CD4-positive, alpha-beta T cell (primary cell): ENCODE results near the gene CASZ1. TPM values are rescaled to one million over a fixed set of nuclear protein-coding genes. Genes with fewer than 3 reads are reported as not detected.

Source experiments
- ATAC-seq: fragments of 200-7000 bp; cut with Tn5 transposase; one replicate; pipeline ENCODE4 v1.10.0; 2022; ENCODE audit warnings: mild to moderate bottlenecking; ENCODE audit not compliant: poor library complexity
- CTCF ChIA-PET: fragments of 350-600 bp; sonication (Branson Sonifier 250); formaldehyde crosslinking; loops from one replicate; lab custom pipeline; 2021; ENCODE audit warnings: antibody characterized with exemption, inconsistent platforms; lab: Charles Lee
- POLR2A ChIA-PET: fragments of 350-600 bp; sonication (Branson Sonifier 250); formaldehyde crosslinking; loops from one replicate; lab custom pipeline; 2021; ENCODE audit warnings: antibody characterized with exemption, inconsistent platforms; lab: Charles Lee
- DNase-seq, 14 experiments: peaks; one replicate each; pipeline ENCODE4 v3.0.0-alpha.2; 2013 to 2020; ENCODE audit warnings: mixed read lengths in 2 of 14
- H3K27ac ChIP-seq, 2 donors: one replicate each; pipeline versions ENCODE4 v1.5.1 to v1.7.0; 2013; ENCODE audit warnings: low read length in 2 of 2, low read depth in 1 of 2, mild to moderate bottlenecking in 1 of 2
- H3K27me3 ChIP-seq, 2 experiments: 1 replicate in 1 of 2; 2 replicates in 1 of 2; pipeline versions ENCODE4 v1.6.1 to v1.7.0; 2013; ENCODE audit warnings: low read length in 2 of 2, control low read depth in 1 of 2, mild to moderate bottlenecking in 1 of 2, moderate library complexity in 1 of 2; ENCODE audit not compliant: insufficient read depth in 2 of 2, control insufficient read depth in 1 of 2
- H3K36me3 ChIP-seq: one replicate; pipeline ENCODE4 v1.6.1; 2013; ENCODE audit warnings: low read length, control low read depth; ENCODE audit not compliant: insufficient read depth
- H3K4me1 ChIP-seq: one replicate; pipeline ENCODE4 v1.6.1; 2013; ENCODE audit warnings: low read length, control low read depth; ENCODE audit not compliant: insufficient read depth
- H3K4me3 ChIP-seq: one replicate; pipeline ENCODE4 v1.5.1; 2013; ENCODE audit warnings: mild to moderate bottlenecking, low read length, moderate library complexity
- H3K9me3 ChIP-seq, 2 experiments: 1 replicate in 1 of 2; 2 replicates in 1 of 2; pipeline versions ENCODE4 v1.6.1 to v1.7.0; 2013; ENCODE audit warnings: low read length in 2 of 2, mild to moderate bottlenecking in 2 of 2, control low read depth in 1 of 2, moderate library complexity in 1 of 2; ENCODE audit not compliant: control insufficient read depth in 1 of 2, insufficient read depth in 1 of 2
- H3K27ac Mint-ChIP-seq: one replicate; pipeline ENCODE4 v1.8.0; 2020; ENCODE audit warnings: mixed read lengths
- H3K27me3 Mint-ChIP-seq: one replicate; pipeline ENCODE4 v1.8.0; 2021; ENCODE audit warnings: mixed read lengths
- H3K36me3 Mint-ChIP-seq: one replicate; pipeline ENCODE4 v1.8.0; 2021; ENCODE audit warnings: low read depth, mixed read lengths
- H3K4me1 Mint-ChIP-seq: one replicate; pipeline ENCODE4 v1.8.0; 2021; ENCODE audit warnings: low read depth, mixed read lengths
- H3K4me3 Mint-ChIP-seq: one replicate; pipeline ENCODE4 v1.8.0; 2020; ENCODE audit warnings: mild to moderate bottlenecking, mixed read lengths
- H3K9me3 Mint-ChIP-seq: one replicate; pipeline ENCODE4 v1.8.0; 2020; ENCODE audit warnings: mixed read lengths
- CTCF ChIP-seq: fragments of 200-600 bp; IDR thresholded peaks from one replicate; pipeline ENCODE4 v1.8.0; 2022; ENCODE audit warnings: antibody characterized with exemption, mild to moderate bottlenecking
- intact Hi-C, 2 experiments: fragments of 100-400 bp; cut with DNase I in 1 of 2; cut with micrococcal nuclease in 1 of 2; formaldehyde crosslinking; loops; one replicate each; pipeline versions ENCODE4 v1.15.1 to v1.9.0; 2023 to 2025; cut with DNase I, micrococcal nuclease
- total RNA-seq, 174 experiments: library from RNA in 2 of 174; stranded (reverse) in 2 of 174; gene quantifications; one replicate each; pipeline ENCODE4 v1.2.3 and lab custom pipeline; 2021 to 2026

Gene CASZ1
- total RNA-seq, 2 experiments from 2014 or later = 21.8 to 22.8 TPM

GRCh38 chr1:10647414-10648170 is 148.9 kb downstream of the CASZ1 start:
- POLR2A ChIA-PET = no interaction called here
- H3K27me3 ChIP-seq = no peaks in the 10 kb centered on the region
- no peak overlapping the region for H3K4me3 ChIP-seq
- no peaks in the 10 kb centered on the region for H3K36me3 Mint-ChIP-seq
- no peaks in the 10 kb centered on the region for H3K9me3 ChIP-seq
- TF ChIP-seq CTCF = no peak
- H3K27ac ChIP-seq = no peak overlapping the region
- H3K36me3 ChIP-seq = peaks cover 2% of the 10 kb centered on the region
- no peak overlapping the region for H3K27ac Mint-ChIP-seq
- H3K9me3 Mint-ChIP-seq = no peaks in the 10 kb centered on the region
- CTCF ChIA-PET = no interaction called here
- H3K4me3 Mint-ChIP-seq = no peak overlapping the region
- H3K4me1 ChIP-seq = no peaks in the 10 kb centered on the region
- H3K27me3 Mint-ChIP-seq = no peaks in the 10 kb centered on the region
- ATAC-seq (no peak), DNase-seq (no peak)
- intact Hi-C loops = no loop called here
- no peaks in the 10 kb centered on the region for H3K4me1 Mint-ChIP-seq

- Mint-ChIP-seq H3K27ac (no peak overlapping the region), H3K27me3 (no peaks in the 10 kb centered on the region), H3K4me1 (no peaks in the 10 kb centered on the region), H3K4me3 (no peak overlapping the region), H3K9me3 (no peaks in the 10 kb centered on the region), H3K36me3 (no peaks in the 10 kb centered on the region)
- ChIA-PET CTCF (no interaction called here), POLR2A (no interaction called here)
- Histone ChIP-seq H3K27me3 (no peaks in the 10 kb centered on the region), H3K9me3 (no peaks in the 10 kb centered on the region), H3K36me3 (peaks cover 2% of the 10 kb centered on the region), H3K4me3 (no peak overlapping the region), H3K4me1 (no peaks in the 10 kb centered on the region), H3K27ac (no peak overlapping the region)
- TF ChIP-seq CTCF = no peak
- DNase-seq (no peak), ATAC-seq (no peak)
- intact Hi-C loops = no loop called here
Observed at GRCh38 chr1:10646347-10646861, 150.0 kb downstream of the CASZ1 start.

GRCh38 chr1:10644307-10645128 is 151.9 kb downstream of the CASZ1 start:
- Mint-ChIP-seq H3K4me3 (no peak overlapping the region), H3K4me1 (no peaks in the 10 kb centered on the region), H3K9me3 (no peaks in the 10 kb centered on the region), H3K27ac (no peak overlapping the region), H3K27me3 (no peaks in the 10 kb centered on the region), H3K36me3 (no peaks in the 10 kb centered on the region)
- no peak overlapping the region for H3K4me3 ChIP-seq
- H3K36me3 ChIP-seq = peaks cover 2% of the 10 kb centered on the region
- no peaks in the 10 kb centered on the region for H3K4me1 ChIP-seq
- CTCF ChIA-PET = interaction anchor here (0.9 kb wide), 1 partner anchor 138 kb away, joined by 4 read pairs; no protein-coding TSS in a partner anchor
- DNase-seq (no peak), ATAC-seq (no peak)
- TF ChIP-seq CTCF = no peak
- peaks cover 0 to 3% of the 10 kb centered on the region in 2 experiments for H3K9me3 ChIP-seq
- POLR2A ChIA-PET = no interaction called here
- H3K27me3 ChIP-seq = no peaks in the 10 kb centered on the region
- intact Hi-C loops = no loop called here
- no peak overlapping the region for H3K27ac ChIP-seq
